Stimulated activated CD4-positive, alpha-beta T cell treated with anti-CD3 and anti-CD28 coated beads, TNF-alpha, amount 100 ng/mL, for 48 hours (primary cell): ENCODE measurements around the gene ATP11A.

Experiments used
- DNase-seq, 3 donors: peaks; one replicate each; pipeline ENCODE4 v3.0.0-alpha.2; 2020; ENCODE audit warnings: low read depth in 3 of 3

Gene ATP11A

DNA sequence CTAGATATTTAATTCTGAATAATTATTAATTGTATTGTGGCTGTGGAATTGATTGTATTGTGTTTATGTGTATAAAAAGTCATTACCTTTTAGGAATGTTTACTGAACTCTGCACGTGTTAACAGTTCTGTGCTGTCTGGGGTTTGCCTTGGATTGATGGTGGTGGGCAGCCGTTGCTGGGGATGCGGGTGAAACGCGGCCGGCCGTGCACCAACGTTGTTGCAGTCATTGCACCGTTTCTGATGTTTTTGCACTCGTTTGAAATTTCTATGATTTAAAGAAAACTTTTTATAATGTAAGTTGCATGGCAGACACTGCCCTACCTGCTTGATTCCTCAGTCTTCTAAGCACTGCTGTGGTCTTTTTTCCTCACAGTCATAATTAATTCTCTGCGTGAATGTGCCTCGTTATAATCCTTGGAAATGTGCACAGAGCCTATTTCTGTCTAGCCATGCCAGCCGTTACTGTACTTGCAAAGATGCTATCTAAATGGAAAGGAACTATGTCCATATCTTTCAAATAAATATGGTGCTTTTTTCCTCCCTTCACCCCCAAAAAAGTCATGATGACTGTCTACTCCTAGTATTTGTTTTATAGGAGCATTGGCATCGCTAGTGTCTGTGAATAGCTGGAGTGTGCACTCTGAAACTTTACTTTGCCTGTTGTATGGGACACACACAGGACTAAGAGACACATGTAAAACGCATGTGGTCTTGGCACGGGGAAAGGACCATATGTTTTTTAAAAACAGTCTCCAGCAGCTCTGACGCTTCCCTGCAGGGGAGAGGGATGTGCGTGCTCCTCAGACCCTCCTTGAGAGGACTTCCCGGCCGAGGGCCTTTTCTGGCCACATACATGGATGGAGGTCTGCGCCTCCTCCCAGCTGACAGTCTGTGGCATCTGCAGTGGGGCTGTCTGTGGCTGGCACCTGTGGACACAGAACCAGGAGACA, 238.5 kb downstream of the ATP11A start:
- no peak for DNase-seq

DNA sequence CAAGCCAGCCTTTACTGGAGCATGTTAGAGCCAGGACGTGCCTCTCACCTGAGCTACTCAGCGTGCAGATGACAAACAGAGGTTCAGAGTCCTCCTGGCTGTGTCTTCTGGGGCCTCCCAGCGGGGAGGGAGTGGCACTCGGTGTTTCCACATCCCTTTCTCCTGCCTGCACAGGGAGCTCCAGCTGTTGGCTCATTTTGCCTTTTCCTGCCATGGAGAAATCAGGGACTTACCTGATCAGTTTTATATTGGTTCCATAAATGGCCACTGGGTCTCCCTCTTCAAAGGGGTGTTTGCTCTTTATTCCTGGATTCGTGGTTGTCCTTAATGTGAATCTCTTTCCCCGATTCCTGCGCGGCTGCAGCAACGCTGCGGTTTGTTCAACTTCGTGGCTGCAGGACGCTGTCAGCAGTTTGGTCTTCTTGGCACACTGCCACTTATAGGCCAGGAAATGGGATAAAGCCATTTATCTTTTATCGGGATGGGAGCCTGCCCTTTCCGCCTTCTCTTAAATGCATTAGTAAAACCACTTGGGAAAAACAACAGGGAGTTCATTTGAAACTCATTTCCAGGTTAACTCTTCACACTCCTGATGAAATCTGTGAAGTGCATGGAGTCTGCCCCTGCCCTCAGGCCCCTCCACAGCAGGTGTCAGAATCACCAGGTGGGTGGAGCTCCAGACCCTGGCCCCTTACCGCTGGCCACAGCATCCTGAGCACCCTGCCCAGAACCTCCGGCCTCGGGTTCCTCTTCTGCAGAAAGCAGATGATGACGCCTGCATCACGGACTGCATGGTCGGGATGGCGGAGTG, 239.3 kb downstream of the ATP11A start:
- no peak for DNase-seq

DNA sequence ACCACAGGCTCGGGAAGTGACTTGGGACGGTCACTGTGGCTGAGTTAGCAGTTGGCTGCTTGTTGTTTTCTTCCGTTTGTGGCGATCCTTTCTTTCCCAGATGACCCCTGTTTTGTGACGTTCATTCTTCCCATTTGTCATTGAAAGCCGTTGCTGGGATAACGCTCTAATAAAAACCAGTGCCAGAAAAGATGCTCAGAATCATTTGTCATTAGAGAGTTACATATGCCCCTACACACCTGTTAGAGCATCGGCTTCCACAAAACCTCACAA, 239.9 kb downstream of the ATP11A start:
- no peak for DNase-seq

DNA sequence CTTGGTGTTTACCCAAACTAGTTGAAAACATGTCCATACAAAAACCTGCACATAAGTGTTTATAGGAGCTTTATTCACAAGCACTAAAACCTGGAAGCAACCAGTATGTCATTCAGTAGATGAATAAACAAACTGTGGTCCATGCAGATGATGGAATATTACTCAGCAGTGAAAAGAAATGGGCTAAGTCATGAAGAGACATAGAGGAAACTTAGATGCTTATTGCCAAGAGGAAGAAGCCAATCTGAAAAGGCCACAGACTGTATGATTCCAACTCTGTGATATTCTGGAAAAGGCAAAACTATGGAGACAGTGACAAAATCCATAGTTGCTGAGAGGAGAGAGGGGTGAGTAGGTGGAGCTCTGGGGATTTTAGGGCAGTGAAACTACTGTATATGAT, 240.4 kb downstream of the ATP11A start:
- DNase-seq = no peak

DNA sequence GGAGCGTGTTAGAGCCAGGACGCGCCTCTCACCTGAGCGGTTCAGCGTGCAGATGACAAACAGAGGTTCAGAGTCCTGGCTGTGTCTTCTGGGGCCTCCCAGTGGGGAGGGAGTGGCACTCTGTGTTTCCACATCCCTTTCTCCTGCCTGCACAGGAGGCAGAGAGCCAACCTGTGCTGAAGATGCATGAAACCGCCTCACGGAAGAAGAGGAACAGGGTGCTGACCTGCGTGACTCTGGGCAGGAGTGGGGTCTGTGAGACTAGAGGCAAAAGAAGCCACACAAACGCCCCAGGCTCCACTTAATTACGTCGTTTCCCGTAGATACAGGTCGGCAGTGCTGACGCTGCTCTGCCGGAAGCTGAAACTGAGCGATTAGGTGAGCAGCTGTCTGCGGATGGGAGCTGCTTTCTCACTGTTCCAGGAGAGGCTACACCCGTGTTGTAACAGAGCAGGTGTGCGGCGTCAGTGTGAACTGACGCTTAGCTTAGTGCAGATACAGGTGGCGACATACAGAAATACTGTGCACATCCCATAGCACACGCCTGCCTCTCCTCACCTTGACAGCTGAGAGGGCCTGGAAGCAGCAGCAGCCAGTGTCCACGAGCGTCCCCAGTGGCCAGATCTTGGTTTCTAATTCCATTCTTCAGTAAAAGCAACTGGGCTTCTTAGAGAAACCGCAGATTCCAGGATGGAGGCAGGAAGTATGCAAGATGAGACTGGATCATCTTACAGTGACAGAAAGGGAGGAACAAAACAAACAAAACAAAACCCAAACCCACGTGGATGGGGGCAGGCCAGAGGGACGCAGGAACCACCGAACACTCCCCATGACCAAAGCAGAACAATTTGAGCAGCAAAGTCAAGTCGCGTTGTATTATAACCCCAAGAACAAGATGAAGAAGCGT, 241.4 kb downstream of the ATP11A start:
- no peak for DNase-seq

DNA sequence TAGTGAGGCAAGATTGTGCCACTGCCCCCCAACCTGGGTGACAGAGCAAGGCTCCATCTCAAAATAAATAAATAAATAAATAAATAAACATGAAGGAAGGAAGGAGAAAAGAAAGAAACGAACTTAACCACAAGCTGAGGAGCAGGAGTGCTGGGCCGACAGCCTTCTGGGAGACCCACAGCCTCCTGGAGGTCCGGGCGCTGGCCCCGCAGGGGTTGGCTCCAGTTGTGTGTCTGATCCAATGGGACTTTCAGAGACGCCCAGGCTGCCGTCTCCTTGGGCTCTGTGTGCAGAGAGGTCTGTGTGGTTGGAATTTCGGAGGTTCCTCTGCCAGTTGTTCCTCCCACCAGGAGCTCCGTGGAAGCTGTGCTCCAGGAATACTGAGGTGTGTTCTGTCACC, 243.1 kb downstream of the ATP11A start:
- DNase-seq = no peak

DNA sequence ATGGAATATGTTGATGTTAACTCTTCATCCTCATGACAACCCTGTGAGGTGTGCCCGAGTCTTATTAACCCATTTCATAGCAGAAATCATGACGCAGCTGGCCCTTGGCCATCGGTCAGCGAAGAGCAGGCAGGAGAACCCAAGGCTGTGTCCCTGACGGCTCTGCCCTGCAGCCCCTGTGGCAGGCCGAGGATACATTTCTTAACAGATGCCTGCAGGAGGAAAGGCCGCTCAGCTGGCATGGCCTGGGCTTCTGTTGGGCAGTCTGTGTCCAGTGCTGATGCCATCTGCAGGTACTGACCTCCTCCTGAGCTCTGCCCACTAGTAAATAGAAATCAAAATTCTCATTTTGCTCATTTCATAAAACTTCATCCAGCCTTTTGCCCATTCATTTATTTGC, 243.8 kb downstream of the ATP11A start:
- DNase-seq = no peak

DNA sequence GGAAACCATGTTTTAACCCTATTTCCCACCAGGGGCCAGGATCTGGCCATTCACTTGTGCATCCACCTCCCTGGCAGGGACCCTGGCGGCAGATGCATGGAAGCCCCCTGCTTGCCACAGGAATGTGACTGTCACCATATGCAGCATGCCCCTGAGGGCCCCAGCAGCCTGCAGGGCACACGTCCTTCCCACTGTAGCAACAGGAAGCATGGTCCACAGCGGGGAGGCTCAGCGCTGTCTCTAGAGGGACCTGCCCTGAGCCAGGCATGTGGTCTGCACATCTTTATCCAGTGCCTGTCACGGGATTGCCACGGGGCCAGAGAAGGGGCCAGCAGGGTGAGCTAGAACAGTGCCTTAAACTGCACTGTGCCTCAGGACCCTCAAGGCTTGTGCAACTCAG, 244.2 kb downstream of the ATP11A start:
- DNase-seq = no peak
